Skeletal muscle satellite cell (primary cell): ENCODE data around the gene CTIF.
A peak's percentile ranks its signal among the peaks of the same experiment; 100 is the strongest.

Source experiments
- H3K27me3 ChIP-seq: 2 replicates; pipeline ENCODE4 v1.7.0; 2013; ENCODE audit warnings: low read length; ENCODE audit not compliant: control insufficient read depth, insufficient read depth
- H3K36me3 ChIP-seq: 2 replicates; pipeline ENCODE4 v1.7.0; 2013; ENCODE audit warnings: mild to moderate bottlenecking, control low read depth, low read length; ENCODE audit not compliant: insufficient read depth
- H3K4me1 ChIP-seq: 2 replicates; pipeline ENCODE4 v1.7.0; 2013; ENCODE audit warnings: low read length; ENCODE audit not compliant: control insufficient read depth, insufficient read depth
- H3K4me2 ChIP-seq: 2 replicates; pipeline ENCODE4 v1.7.0; 2013; ENCODE audit warnings: mild to moderate bottlenecking, low read length
- H3K4me3 ChIP-seq: 2 replicates; pipeline ENCODE4 v1.7.0; 2013; ENCODE audit warnings: low read length
- H3K9ac ChIP-seq: 2 replicates; pipeline ENCODE4 v1.7.0; 2013; ENCODE audit warnings: mild to moderate bottlenecking, low read depth, low read length, moderate library complexity
- H3K9me3 ChIP-seq: replicated peaks from 2 replicates; pipeline ENCODE4 v1.7.0; 2013; ENCODE audit warnings: mild to moderate bottlenecking, control low read depth, low read length

Gene CTIF

DNA sequence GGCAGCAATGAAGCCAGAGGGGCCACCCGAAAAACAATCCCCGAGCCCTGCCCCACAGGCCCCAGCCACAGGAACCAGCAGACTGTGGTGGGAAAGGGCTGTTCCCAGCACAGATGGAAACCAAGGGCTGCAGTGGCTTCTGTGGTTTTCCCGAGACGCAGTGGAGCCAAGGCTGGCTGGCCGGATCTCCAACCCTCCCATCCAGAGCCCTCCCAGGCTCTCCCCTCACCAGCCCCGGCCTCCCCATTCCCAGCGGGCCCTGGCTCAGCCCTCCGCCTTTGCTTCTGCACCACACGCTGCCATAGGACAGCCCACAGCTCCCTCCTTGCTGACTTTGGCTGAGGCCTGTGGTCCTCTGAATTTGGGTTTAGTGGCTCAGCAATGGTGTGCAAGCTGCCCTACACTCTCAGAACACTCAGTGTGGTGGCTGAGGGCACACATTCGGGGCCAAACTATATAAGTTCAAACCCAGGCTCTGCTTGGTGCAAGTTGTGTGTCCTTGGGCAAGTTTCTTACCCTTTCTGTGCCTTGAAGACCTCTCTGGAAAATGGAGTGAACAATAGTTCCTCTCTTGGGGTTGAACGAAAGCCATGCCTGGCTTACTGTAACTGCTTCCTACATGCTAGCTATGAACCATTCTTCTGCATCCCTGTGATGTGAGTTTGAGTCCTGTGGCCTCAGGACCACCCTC, 211.8 kb downstream of the CTIF start:
- Histone ChIP-seq H3K27me3 (no peaks in the 10 kb centered on the region), H3K9ac (peak overlapping the region; percentile 48), H3K4me1 (peaks cover 15% of the 10 kb centered on the region)

DNA sequence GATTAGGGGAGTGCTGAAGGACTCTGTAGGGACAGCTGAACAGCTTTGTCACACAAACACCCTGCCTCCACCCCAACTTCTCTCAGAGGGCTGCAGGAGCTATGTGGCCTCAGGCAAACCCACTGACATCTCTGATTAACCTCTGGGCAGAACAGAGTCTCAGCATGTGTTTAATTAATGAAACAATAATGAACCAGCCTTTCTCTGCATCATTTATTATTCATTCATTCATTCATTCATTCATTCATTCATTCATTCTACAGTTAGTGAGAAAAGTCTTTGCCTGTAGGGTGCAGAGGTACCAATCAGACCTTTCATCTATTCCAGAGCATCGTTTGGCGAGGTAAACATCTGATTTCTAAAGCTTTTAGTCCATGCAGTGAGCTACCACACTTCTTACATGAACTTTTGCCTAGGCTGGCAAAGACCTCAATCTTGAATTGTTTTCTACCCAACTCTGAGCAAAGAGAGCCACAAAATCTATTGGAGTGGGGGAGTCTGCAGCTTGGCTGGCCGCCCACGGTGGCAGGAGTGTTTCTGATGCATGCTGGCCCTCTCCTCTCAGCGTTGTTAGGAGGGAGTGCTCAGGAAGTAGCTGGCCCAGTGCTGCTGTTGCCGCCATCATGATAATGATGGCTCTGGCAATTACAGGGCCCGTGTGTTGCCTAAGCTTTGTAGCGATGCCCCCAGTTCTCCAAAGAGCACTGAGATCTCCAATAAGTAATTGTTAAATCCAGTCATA, 213.1 kb downstream of the CTIF start:
- Histone ChIP-seq H3K36me3 (peaks cover 9% of the 10 kb centered on the region), H3K9me3 (no peaks in the 10 kb centered on the region), H3K27me3 (no peaks in the 10 kb centered on the region), H3K4me3 (no peak overlapping the region), H3K9ac (no peak overlapping the region), H3K4me1 (peaks cover 15% of the 10 kb centered on the region), H3K4me2 (no peak overlapping the region)

More for the DNA sequence above, 211.8 kb downstream of the CTIF start:
- no peaks in the 10 kb centered on the region for H3K9me3 ChIP-seq
- H3K36me3 ChIP-seq: peaks cover 5% of the 10 kb centered on the region
- no peak overlapping the region for H3K4me3 ChIP-seq
- H3K4me2 ChIP-seq: peak overlapping the region; percentile 22

DNA sequence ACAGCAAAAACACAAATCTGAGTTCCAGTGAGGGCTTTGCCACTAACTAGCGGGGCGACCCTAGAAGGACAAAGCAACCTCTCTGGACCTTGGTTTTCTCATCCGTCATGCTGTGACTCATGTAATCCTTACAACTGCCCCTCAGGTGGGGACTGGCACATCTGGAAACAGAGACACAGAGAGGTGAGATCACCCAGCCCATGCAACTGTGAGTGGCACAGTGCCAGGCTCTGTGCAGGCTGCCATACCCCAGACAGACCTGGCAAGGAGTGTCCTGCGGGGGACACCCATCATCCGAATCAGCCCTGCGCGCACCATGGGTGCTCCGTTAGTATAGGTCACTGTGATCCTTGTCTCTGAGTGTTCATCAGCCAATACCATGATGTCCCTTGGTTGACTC, 213.6 kb downstream of the CTIF start:
- no peaks in the 10 kb centered on the region for H3K9me3 ChIP-seq
- no peak overlapping the region for H3K4me2 ChIP-seq
- no peaks in the 10 kb centered on the region for H3K27me3 ChIP-seq
- peaks cover 9% of the 10 kb centered on the region for H3K36me3 ChIP-seq
- H3K4me1 ChIP-seq: peaks cover 15% of the 10 kb centered on the region
- H3K4me3 ChIP-seq: no peak overlapping the region
- H3K9ac ChIP-seq: no peak overlapping the region

DNA sequence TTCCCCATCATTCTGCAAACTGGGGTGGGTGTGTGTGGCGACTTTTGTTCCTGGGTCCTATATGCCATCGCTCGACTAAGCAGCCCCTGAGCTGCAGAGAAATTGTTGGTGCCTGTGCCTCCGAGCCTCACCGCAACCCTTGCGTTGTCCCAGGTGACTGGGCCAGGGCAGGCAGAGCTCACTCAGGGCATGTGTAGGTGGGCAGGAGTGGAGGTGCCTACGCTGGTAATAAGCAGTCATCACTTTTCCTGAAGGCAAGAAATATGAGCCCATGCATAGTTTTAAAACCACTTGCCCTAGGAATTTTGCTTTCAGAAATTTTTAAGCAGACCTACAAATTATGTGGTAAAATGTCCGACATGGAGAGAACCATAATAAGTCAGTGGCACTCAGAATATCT, 214.1 kb downstream of the CTIF start:
- Histone ChIP-seq H3K4me2 (no peak overlapping the region), H3K4me1 (peaks cover 15% of the 10 kb centered on the region), H3K9me3 (no peaks in the 10 kb centered on the region), H3K4me3 (no peak overlapping the region), H3K27me3 (no peaks in the 10 kb centered on the region), H3K9ac (no peak overlapping the region), H3K36me3 (peaks cover 14% of the 10 kb centered on the region)

DNA sequence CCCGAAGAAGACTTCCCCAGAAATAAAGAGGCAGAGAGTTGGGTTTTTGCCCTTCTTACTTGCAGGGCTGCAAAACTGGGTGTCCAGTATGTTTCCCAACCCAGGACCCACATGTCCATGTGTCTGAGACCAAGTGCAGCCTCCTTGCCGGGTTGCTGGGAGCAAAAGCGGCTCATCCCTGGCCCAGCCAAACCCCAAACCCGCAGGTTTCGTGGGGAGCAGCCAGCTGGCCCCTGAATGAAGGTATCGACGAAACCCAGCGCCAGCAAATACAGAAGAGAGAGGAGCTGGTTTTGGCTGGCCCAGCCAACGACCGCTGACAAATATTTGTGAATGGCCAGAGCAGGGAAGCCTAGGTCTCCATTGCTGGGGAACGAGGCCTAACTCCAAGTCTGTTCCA, 214.9 kb downstream of the CTIF start:
- Histone ChIP-seq H3K4me1 (peaks cover 15% of the 10 kb centered on the region), H3K36me3 (peaks cover 20% of the 10 kb centered on the region), H3K4me3 (no peak overlapping the region), H3K4me2 (no peak overlapping the region), H3K27me3 (no peaks in the 10 kb centered on the region), H3K9me3 (no peaks in the 10 kb centered on the region), H3K9ac (no peak overlapping the region)

DNA sequence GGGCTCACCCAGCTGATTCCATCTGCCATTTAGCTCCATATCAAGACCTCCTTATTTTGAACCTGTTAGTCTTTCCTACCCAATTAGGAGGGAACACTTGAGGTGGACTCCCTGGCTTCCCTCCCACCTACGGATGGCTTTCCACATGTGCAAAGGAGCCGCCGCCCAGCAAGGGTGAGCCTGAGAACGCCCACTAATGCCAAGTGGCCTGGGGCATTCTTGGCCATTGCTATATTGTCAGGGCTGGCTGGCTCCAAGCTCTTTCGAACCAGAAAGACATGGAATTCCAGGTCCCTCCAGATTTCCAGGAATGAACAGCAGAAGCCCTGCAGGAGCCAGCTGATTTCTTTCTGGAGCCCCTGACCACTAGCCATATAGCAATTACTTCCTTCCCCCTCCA, 215.7 kb downstream of the CTIF start:
- H3K9ac ChIP-seq: no peak overlapping the region
- no peak overlapping the region for H3K4me2 ChIP-seq
- H3K4me1 ChIP-seq: peaks cover 14% of the 10 kb centered on the region
- H3K4me3 ChIP-seq: no peak overlapping the region
- H3K27me3 ChIP-seq: no peaks in the 10 kb centered on the region
- peaks cover 29% of the 10 kb centered on the region for H3K36me3 ChIP-seq
- H3K9me3 ChIP-seq: no peaks in the 10 kb centered on the region

DNA sequence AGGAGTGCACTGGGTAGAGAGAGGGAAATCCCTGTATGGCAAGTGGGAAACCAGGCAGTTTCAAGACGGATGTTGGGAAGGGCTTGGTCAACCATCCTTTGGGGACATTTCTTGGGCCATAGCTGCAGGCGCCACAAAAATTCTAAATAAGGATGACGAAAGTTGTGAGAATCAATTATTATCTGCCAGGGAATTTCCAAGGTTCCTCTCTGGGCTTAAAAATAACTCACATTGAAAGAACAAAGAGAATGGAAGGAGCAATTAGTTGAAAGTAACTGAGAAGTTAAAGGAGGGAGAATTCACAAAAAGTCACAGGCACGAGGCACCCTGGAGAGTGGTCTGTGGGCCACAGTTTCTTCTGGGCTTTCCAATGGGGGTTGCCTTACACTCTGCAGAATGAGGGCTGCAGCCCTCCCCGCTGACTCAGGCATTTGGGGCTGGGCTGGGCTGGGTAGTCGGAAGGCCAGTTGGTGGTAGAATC, 216.2 kb downstream of the CTIF start:
- Histone ChIP-seq H3K27me3 (no peaks in the 10 kb centered on the region), H3K4me3 (no peak overlapping the region), H3K9ac (no peak overlapping the region), H3K9me3 (no peaks in the 10 kb centered on the region), H3K4me1 (peaks cover 10% of the 10 kb centered on the region), H3K4me2 (no peak overlapping the region), H3K36me3 (peaks cover 31% of the 10 kb centered on the region)

DNA sequence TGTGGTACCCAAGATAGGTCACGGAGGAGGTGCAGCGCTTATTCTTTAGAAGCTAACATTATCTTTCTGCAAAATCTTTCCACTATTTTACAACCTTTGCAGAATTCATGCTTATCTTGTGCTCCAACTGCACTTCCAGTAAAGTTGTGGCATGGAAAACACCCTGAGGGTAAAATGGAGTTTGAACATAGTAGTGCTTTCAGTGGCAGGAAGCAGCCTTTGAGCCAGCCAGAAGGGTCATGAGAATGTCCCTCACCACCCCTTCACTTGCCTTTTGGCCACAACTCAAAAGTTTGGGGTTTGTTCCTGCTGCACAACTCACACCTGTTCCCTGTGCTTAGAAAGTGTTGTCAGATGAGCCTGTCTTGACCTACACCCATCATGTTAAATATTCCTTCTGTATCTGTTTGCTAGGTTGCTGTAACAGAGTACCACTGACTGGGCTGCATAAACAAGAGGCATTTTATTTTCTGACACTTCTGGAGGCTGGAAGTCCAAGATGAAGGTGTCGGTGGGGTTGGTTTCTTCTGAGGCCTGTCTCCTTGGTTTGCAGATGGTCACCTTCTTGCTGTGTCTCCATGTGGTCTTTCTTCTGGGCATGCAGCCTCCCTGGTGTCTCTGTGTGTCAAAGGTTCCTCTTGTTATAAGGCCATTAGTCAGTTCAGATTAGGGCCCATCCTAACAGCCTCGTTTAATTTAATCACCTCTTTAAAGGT, 217.8 kb downstream of the CTIF start:
- Histone ChIP-seq H3K4me3 (no peak overlapping the region), H3K36me3 (peaks cover 46% of the 10 kb centered on the region), H3K9ac (no peak overlapping the region), H3K4me2 (no peak overlapping the region), H3K4me1 (no peaks in the 10 kb centered on the region), H3K9me3 (no peaks in the 10 kb centered on the region), H3K27me3 (no peaks in the 10 kb centered on the region)

DNA sequence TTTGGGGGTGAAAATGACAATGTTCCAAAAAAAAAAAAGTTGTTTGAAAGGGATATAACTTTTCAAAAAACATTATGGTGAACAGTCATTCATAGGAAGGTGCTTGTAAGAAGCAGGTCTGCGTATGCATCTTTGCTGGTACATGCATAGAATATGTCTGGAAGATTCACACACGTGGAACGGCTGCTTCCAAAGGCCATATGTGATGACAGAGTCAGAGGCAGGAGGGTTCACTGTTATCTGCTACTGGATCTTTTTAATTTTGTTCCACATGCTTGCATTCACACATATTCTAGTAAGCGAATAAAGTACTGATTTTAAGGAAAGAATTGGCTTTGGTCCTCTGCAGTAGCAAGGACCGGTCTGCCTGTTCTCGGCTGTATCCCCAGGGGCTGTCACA, 218.5 kb downstream of the CTIF start:
- Histone ChIP-seq H3K4me2 (no peak overlapping the region), H3K4me1 (no peaks in the 10 kb centered on the region), H3K36me3 (peaks cover 51% of the 10 kb centered on the region), H3K27me3 (no peaks in the 10 kb centered on the region), H3K4me3 (no peak overlapping the region), H3K9ac (no peak overlapping the region), H3K9me3 (no peaks in the 10 kb centered on the region)

DNA sequence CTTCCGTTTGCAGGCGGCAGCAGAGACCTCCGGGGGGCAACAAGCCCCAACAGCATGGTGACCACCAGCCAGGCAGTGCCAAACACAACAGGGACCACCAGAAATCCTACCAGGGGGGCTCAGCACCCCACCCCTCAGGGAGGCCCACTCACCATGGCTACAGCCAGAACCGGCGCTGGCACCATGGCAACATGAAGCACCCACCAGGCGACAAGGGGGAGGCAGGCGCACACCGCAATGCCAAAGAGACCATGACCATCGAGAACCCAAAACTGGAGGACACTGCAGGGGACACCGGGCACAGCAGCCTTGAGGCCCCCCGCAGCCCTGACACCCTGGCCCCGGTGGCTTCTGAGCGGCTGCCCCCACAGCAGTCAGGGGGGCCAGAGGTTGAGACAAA, 219.1 kb downstream of the CTIF start:
- Histone ChIP-seq H3K36me3 (peaks cover 53% of the 10 kb centered on the region), H3K4me2 (no peak overlapping the region), H3K9me3 (no peaks in the 10 kb centered on the region), H3K4me1 (no peaks in the 10 kb centered on the region), H3K9ac (no peak overlapping the region), H3K4me3 (no peak overlapping the region), H3K27me3 (no peaks in the 10 kb centered on the region)

DNA sequence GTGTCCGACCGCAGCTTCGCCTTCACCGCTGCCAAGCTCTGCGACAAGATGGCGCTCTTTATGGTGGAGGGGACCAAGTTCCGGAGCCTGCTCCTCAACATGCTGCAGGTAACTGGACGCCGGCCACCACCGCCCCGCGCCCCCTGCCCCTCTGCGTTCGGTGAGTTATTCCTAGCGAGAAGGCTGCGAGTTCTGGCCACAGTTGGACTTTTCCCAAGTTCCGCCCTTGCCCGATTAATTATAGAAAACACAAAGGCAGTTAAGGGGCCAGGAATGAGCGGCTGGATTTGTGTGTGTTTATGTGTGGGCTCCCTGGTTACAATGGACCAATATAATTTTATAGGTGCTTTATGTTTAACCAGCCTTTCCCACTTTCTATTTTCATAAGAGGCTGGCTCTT, 222.8 kb downstream of the CTIF start:
- Histone ChIP-seq H3K9me3 (no peaks in the 10 kb centered on the region), H3K4me1 (peaks cover 3% of the 10 kb centered on the region), H3K4me3 (no peak overlapping the region), H3K36me3 (peaks cover 69% of the 10 kb centered on the region), H3K27me3 (no peaks in the 10 kb centered on the region), H3K9ac (no peak overlapping the region), H3K4me2 (no peak overlapping the region)
